GM21825 (cell line): ENCODE results near the gene VCX3B.
"Not testable (repeated sequence)": the region's sequence is repeated elsewhere in the genome, so short reads cannot be mapped to it uniquely, and the experiment has no call there.

Experiments used
- ATAC-seq: cut with Tn5 transposase; IDR thresholded peaks from one replicate; pipeline ENCODE4 v1.9.1; 2021; ENCODE audit warnings: mild to moderate bottlenecking, moderate library complexity; ENCODE audit not compliant: unreplicated experiment

The VCX3B gene

DNA sequence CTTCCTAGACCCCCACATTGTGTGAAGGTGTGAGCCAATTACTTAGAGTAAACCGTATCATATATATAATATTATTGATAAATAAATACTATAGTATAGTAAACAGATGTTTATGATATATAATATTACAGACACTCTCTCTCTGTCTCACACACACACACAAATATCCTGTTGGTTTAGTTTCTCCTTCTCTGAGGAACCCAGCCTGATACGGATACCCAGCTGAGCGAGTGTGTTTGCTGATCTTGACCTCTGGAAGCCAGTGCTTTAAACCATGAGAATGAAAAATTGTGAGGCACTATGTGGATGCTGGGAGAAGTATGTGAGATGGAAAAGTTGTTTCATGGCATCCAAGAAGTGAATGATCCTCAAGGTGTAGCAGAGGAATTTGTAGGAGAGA is at the start of gene VCX3B:
Gene VCX3B (plus strand): TSS at position 301 of the 400 bp plus-strand sequence. CDS start 621 bp downstream, outside the sequence.
- not testable (repeated sequence) for ATAC-seq

DNA sequence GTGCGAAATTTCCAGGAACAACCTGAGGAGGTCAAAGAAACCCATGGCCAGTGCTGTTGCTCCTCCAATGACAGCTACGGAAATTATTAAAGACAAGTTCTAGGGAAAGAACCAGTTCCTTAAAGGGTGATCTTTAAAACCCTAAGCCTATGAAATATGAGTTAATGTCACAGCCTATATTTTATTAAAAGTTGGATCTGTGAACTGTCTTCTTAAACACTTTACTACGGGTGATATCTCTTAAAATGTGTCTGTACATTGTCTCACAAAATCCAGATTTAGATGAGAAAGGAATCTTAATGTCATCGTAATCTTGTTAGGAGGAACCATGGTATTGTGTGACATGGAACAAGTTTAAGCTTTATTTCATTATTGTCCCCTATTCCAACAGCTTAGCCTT is 46.3 kb upstream of the VCX3B start:
- no peak for ATAC-seq

DNA sequence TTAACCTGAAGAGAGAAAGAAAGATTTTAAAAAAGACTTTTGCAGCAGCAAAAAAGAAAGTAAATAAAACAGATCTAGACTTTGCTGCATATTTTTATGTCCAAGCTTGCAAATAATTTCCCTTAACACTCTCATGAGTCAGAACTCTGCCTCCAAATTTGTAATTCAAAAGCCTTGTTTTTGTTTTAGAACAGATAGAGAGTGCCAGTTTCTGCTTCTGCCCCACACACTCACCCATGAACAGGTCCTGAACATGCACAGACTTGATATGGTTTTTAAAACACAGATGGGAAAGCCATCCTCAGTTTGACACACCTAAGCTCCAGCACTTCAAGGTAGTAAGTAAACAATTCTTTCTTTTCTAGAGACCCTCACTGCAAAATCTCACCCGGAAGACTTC is 39.7 kb upstream of the VCX3B start:
- ATAC-seq, result no peak

GRCh38 chrX:8429692-8430249 is 34.9 kb upstream of the VCX3B start:
- ATAC-seq, result no peak

DNA sequence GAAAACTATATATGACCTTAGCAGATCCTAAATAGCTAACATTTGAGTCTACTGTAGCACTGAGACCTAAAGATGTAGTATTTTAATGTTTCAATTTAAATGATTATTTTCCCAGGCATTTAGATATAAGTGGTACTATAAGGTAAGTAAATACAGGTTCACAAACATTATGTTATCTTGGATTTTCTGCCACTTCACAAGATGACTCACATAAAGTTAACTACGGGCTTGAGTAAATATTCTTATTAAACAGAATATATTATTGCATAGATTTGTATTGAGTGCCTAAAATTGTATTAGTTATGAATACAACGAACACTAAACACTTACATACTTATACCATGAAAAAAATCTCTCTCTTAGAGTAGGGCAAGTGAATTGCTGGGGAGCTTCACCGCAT is 34.2 kb upstream of the VCX3B start:
- no peak for ATAC-seq

- no peak for ATAC-seq
These were observed 32.2 kb upstream of the VCX3B start for GRCh38 chrX:8432396-8432795.

DNA sequence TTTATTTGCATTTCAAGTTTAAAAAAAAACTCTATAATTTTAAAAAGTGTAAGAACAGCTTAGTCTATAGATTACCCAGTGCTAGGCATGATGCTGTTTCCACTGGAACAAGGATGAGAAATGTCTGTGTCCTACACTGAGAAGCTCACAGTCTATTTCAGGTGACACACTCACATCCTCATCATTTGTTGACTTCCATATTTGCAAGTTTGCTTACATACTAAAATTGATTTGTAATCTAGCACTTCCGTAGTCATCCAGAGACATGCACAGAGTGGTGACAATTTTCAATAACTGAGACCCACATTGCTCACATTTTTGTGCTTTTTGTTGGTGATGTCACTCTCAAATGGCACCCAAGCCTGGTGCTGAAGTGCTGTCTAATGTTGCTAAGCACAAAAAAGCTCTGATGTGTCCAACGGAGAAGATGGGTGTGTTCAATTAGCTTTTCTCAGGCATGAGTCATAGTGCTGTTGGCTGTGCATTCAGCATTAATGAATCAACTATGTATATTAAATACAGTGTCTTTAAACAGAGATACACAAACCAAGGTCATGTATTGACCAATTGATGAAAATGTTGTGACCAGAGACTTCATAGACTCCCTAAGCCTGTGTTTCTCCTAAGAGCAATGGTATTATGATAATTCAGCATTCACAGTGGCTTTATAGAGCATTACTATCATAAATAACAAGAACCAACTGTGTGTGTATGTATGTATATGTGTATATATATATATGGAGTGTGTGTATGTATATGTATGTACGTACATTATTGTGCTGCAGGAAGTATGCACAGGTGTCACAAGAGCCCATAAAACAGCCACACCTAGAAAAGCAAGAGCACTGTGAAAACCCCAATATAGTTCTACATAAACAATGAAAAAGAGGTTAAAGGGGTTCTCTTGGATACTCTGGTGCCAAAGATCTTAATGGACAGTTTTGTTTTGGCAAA is 31.2 kb upstream of the VCX3B start:
- ATAC-seq, result no peak

DNA sequence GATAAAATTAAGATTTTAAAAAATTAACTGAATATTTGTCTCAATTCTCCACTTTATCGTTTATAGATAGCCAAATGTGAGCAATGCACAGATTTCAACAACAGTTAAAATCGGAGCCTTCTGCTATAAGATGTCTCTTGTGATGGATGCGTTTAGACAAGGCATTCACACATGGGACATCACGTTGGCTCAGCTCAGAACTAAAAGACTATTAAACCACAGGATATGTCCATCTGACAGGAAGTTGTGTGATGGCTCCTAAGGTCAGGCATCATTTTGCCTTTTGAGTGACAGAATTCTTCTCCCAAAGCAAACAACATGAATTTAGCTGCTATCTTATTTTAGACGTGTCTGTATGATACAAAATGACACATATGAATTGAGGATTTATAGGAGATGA is 17.3 kb upstream of the VCX3B start:
- no peak for ATAC-seq

DNA sequence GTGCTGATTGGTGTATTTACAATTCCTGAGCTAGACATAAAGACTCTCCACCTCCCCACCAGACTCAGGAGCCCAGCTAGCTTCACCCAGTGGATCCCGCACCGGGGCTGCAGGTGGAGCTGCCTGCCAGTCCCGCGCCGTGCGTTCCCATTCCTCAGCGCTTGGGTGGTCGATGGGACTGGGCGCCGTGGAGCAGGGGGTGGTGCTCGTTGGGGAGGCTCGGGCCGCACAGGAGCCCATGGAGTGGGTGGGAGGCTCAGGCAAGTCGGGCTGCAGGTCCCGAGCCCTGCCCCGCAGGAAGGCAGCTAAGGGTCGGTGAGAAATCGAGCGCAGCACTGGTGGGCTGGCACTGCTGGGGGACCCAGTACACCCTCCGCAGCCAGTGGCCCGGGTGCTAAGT is 12.3 kb upstream of the VCX3B start:
- not testable (repeated sequence) for ATAC-seq

- no peak for ATAC-seq
These were observed 11.0 kb upstream of the VCX3B start for GRCh38 chrX:8453611-8454010.

DNA sequence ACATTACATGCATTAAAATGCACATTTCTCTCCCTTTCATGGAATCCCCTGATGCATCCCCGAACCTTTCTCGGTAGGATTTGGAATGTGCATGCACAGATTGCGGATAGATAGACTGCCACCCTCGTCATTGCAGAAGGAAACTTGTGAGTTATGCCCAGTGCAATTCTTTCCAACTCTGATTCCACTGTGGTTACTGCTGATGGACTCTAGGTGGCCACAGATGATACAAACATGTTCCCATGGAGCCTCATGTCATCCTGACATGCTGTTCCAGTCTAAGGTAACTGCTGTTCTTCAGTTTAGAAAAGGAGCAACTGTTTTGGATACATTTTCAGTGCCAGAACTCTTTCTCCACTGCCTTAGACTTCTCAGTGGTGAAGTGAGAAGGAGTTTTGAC is 9.1 kb upstream of the VCX3B start:
- no peak for ATAC-seq

- no peak for ATAC-seq
These were observed 2.1 kb upstream of the VCX3B start for GRCh38 chrX:8462488-8462887.

DNA sequence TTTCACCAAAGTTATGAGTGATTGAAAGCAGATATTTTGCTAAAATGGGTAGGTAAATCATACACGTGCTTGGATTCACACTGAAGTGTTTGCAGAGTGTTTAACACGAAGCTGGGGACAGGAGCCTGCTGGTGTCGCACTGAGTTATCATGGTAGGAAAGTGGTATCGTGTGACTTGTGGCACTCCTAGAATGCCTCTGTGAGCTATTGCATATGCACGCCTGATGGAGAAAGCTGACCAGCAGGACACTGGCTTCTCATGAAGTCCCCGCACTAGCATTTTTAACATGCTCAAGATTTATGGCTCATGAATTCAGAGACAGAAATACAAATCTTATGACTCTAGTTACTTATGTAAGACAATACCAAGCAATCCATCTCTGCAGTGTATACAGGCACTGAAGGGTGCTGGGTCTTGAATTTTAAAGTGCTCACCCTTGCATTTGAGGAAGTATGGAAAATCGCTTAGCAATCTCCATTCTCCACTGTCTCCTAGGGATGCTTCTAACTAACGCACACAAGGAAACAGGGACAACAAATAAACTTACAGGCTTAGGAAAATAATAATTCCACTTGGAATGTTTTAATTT is 19.8 kb downstream of the VCX3B start:
- ATAC-seq, result no peak

DNA sequence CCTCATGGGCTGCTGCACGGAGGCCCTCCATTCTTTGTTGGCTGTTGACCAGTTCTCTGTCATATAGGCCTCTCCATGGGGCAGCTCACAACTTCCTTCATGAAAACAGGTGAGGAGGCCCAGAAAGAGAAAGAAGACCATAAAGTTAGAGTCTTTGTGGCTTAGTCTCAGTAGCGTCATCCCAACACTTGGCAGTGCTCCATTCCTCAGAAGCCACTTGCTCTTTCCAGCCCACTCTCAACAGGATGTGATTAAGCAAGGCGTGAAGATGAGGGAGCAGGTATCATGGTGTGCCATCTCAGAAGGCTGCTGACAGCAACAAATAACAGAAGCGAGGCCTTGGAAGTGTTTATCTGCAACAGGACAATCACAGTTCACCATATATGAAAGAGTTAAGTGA is 30.4 kb downstream of the VCX3B start:
- not testable (repeated sequence) for ATAC-seq

- no peak for ATAC-seq
These were observed 35.6 kb downstream of the VCX3B start for GRCh38 chrX:8500203-8500602.

- ATAC-seq, result not testable (repeated sequence)
These were observed 37.5 kb downstream of the VCX3B start for GRCh38 chrX:8502101-8502500.

DNA sequence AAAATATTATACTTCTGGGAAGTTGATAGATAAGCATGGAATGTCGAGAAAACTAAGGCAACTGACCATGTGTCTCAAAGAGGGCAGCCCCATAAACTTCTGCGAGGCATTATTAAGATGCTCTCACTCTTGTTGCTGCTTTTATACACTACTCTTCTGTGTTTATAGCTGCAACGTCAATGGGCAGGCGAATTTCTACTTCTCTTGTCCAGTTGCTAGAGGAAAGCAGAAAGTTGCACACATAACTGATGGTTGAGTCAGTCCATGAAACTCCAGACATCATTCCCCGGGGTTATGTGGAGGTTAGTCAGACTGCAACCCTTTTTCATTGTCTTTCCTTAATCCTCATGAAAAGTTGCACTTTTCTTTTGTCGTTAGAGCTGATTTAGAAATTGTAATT is 39.8 kb downstream of the VCX3B start:
- ATAC-seq, result no peak
